Tibial nerve (tissue), 4 donors: ENCODE data around the gene GPRC6A. TPM values are rescaled to one million over a fixed set of nuclear protein-coding genes. Genes with fewer than 3 reads are reported as not detected.
A peak's percentile ranks its signal among the peaks of the same experiment; 100 is the strongest.

ENCODE experiments used
- DNase-seq, 2 donors: peaks; one replicate each; pipeline ENCODE4 v3.0.0-alpha.2; 2019; ENCODE audit warnings: low spot score in 2 of 2
- H3K27ac ChIP-seq, 4 donors: fragments of 200-600 bp; sonication (generic) in 3 of 4; one replicate each; pipeline ENCODE4 v1.5.1; 2017 to 2019; ENCODE audit warnings: mild to moderate bottlenecking in 1 of 4
- H3K27me3 ChIP-seq, 2 donors: fragments of 200-600 bp; sonication (generic) in 1 of 2; one replicate each; pipeline versions ENCODE4 v1.5.1 to v1.6.0; 2017 to 2019
- H3K36me3 ChIP-seq, 3 donors: fragments of 200-600 bp; sonication (generic); one replicate each; pipeline ENCODE4 v1.5.1; 2018 to 2019
- H3K4me1 ChIP-seq, 4 donors: fragments of 200-600 bp; sonication (generic) in 3 of 4; one replicate each; pipeline ENCODE4 v1.5.1; 2017 to 2019
- H3K4me3 ChIP-seq, 4 donors: fragments of 200-600 bp; sonication (generic) in 3 of 4; one replicate each; pipeline ENCODE4 v1.5.1; 2017 to 2019; ENCODE audit warnings: mild to moderate bottlenecking in 1 of 4, moderate library complexity in 1 of 4
- H3K9me3 ChIP-seq, 4 donors: fragments of 200-600 bp; sonication (generic) in 3 of 4; one replicate each; pipeline ENCODE4 v1.5.1; 2017 to 2019
- CTCF ChIP-seq, 5 experiments: fragments of 200-600 bp in 3 of 5; fragments of 450-650 bp in 2 of 5; sonication (generic) in 3 of 5; IDR thresholded peaks; one replicate each; pipeline ENCODE4 v1.5.1; 2016 to 2019; ENCODE audit warnings: antibody characterized with exemption in 5 of 5, mild to moderate bottlenecking in 3 of 5, moderate library complexity in 2 of 5
- EP300 ChIP-seq, 2 donors: sonication (generic); formaldehyde crosslinking; IDR thresholded peaks; one replicate each; pipeline ENCODE4 v1.6.1; 2017; ENCODE audit warnings: antibody characterized with exemption in 2 of 2, mild to moderate bottlenecking in 1 of 2
- POLR2A ChIP-seq, 2 donors: fragments of 450-650 bp; IDR thresholded peaks; one replicate each; pipeline ENCODE4 v1.6.1; 2017; ENCODE audit warnings: antibody characterized with exemption in 2 of 2, mild to moderate bottlenecking in 2 of 2, moderate library complexity in 2 of 2
- WGBS, 2 donors: methylation state at CpG; one replicate each; pipeline ENCODE4 v1.1.5; 2018; 5-methylcytosine and 5-hydroxymethylcytosine counted together
- total RNA-seq, 4 donors: library from RNA; depleted of rRNA; stranded (reverse); fragments of >200 nt; gene quantifications; one replicate each; pipeline ENCODE4 v1.1.0, GENCODE V29; 2016

Gene GPRC6A
- total RNA-seq, 4 donors from 2014 or later = not detected

GRCh38 chr6:116872771-116873170, 43.9 kb upstream of the GPRC6A start:
- WGBS, 2 donors = 91 to 92% methylated on average over 4 of the region's 4 CpGs
- DNase-seq = no peak
- peaks cover 0 to 3% (median 0%) of the 10 kb centered on the region in 4 donors for H3K9me3 ChIP-seq
- H3K27me3 ChIP-seq = peaks cover 0 to 36% of the 10 kb centered on the region in 2 donors
- no peak overlapping the region for H3K4me3 ChIP-seq
- peaks cover 0 to 17% (median 3%) of the 10 kb centered on the region in 4 donors for H3K4me1 ChIP-seq
- no peak overlapping the region for H3K27ac ChIP-seq
- H3K36me3 ChIP-seq = no peaks in the 10 kb centered on the region
- TF ChIP-seq EP300 (IDR thresholded peaks at IDR 0.05) (no peak), CTCF (IDR thresholded peaks at IDR 0.05) (no peak), POLR2A (IDR thresholded peaks at IDR 0.05) (no peak)

- H3K4me1 ChIP-seq = no peaks in the 10 kb centered on the region
- H3K27ac ChIP-seq = no peak overlapping the region
- H3K36me3 ChIP-seq = no peaks in the 10 kb centered on the region
- TF ChIP-seq EP300 (IDR thresholded peaks at IDR 0.05) = no peak
- no peak for TF ChIP-seq CTCF (IDR thresholded peaks at IDR 0.05)
- no peak for TF ChIP-seq POLR2A (IDR thresholded peaks at IDR 0.05)
- no peaks in the 10 kb centered on the region for H3K27me3 ChIP-seq
- H3K4me3 ChIP-seq = no peak overlapping the region
- 89 to 91% methylated on average over 3 of the region's 3 CpGs for WGBS, 2 donors
- DNase-seq = no peak
- no peaks in the 10 kb centered on the region for H3K9me3 ChIP-seq
Measured at GRCh38 chr6:116866281-116866871, 37.5 kb upstream of the GPRC6A start.

- no peak for DNase-seq
- Histone ChIP-seq H3K9me3 (peaks cover 0 to 36% (median 8%) of the 10 kb centered on the region in 4 donors), H3K36me3 (no peaks in the 10 kb centered on the region), H3K27ac (no peak overlapping the region), H3K27me3 (no peaks in the 10 kb centered on the region), H3K4me3 (no peak overlapping the region), H3K4me1 (no peaks in the 10 kb centered on the region)
- TF ChIP-seq EP300 (IDR thresholded peaks at IDR 0.05) (no peak), POLR2A (IDR thresholded peaks at IDR 0.05) (no peak), CTCF (IDR thresholded peaks at IDR 0.05) (no peak)
Measured at GRCh38 chr6:116859264-116859663, 30.4 kb upstream of the GPRC6A start.

- Histone ChIP-seq H3K4me3 (no peak overlapping the region), H3K4me1 (no peaks in the 10 kb centered on the region), H3K27ac (no peak overlapping the region), H3K36me3 (no peaks in the 10 kb centered on the region), H3K27me3 (no peaks in the 10 kb centered on the region), H3K9me3 (peaks cover 0 to 42% (median 8%) of the 10 kb centered on the region in 4 donors)
- no peak for DNase-seq
- TF ChIP-seq POLR2A (IDR thresholded peaks at IDR 0.05) (no peak), EP300 (IDR thresholded peaks at IDR 0.05) (no peak), CTCF (IDR thresholded peaks at IDR 0.05) (no peak)
Measured at GRCh38 chr6:116858060-116858459, 29.2 kb upstream of the GPRC6A start.

GRCh38 chr6:116847227-116847626, 18.3 kb upstream of the GPRC6A start:
- no peak for DNase-seq
- TF ChIP-seq CTCF (IDR thresholded peaks at IDR 0.05) (peak in 4 of 5 experiments; percentile 7 to 33 (median 18)), EP300 (IDR thresholded peaks at IDR 0.05) (no peak), POLR2A (IDR thresholded peaks at IDR 0.05) (no peak)
- WGBS, 2 donors = 11 to 20% methylated on average over 1 of the region's 1 CpG
- no peak overlapping the region for H3K27ac ChIP-seq
- no peaks in the 10 kb centered on the region for H3K9me3 ChIP-seq
- H3K27me3 ChIP-seq = no peaks in the 10 kb centered on the region
- H3K36me3 ChIP-seq = no peaks in the 10 kb centered on the region
- H3K4me1 ChIP-seq = no peaks in the 10 kb centered on the region
- no peak overlapping the region for H3K4me3 ChIP-seq
